HepG2 (cell line): Measurements from ENCODE around the gene RASAL3. TPM values are rescaled to one million over a fixed set of nuclear protein-coding genes. Genes with fewer than 3 reads are reported as not detected.
A peak's percentile ranks its signal among the peaks of the same experiment; 100 is the strongest.

ENCODE experiments used
- ETS1 ChIP-seq: sonication (generic); formaldehyde crosslinking; IDR thresholded peaks from 2 replicates; pipeline ENCODE4 v1.4.0; 2020; ENCODE audit warnings: missing genetic modification reagents
- FOSL2 ChIP-seq: sonication (generic); formaldehyde crosslinking; IDR thresholded peaks from 2 replicates; pipeline ENCODE4 v1.4.0; 2020; ENCODE audit warnings: missing genetic modification reagents
- HES4 ChIP-seq: sonication (generic); formaldehyde crosslinking; IDR thresholded peaks from 2 replicates; pipeline ENCODE4 v1.9.0; 2021; ENCODE audit warnings: mild to moderate bottlenecking, missing genetic modification reagents, borderline replicate concordance
- HNF4G ChIP-seq, 2 experiments: sonication (generic) in 1 of 2; formaldehyde crosslinking in 1 of 2; IDR thresholded peaks; 2 replicates each; pipeline versions ENCODE4 v1.4.0 to v1.6.1; 2011 to 2020; ENCODE audit warnings: borderline replicate concordance in 2 of 2, low read depth in 2 of 2, mild to moderate bottlenecking in 2 of 2, low read length in 1 of 2, missing genetic modification reagents in 1 of 2, moderate library complexity in 1 of 2
- MED13 ChIP-seq: sonication (generic); formaldehyde crosslinking; IDR thresholded peaks from 2 replicates; pipeline ENCODE4 v1.5.0; 2020; ENCODE audit warnings: missing genetic modification reagents
- MEF2D ChIP-seq: sonication (generic); formaldehyde crosslinking; IDR thresholded peaks from 2 replicates; pipeline ENCODE4 v1.5.1; 2020; ENCODE audit warnings: mild to moderate bottlenecking, missing genetic modification reagents
- PRDM15 ChIP-seq: sonication (generic); formaldehyde crosslinking; IDR thresholded peaks from 2 replicates; pipeline ENCODE4 v1.4.0; 2020; ENCODE audit warnings: missing genetic modification reagents
- RBM22 ChIP-seq: fragments of 200-400 bp; formaldehyde crosslinking; optimal IDR thresholded peaks from 2 replicates; pipeline ENCODE3; 2017; ENCODE audit warnings: mild to moderate bottlenecking, low read length, moderate library complexity
- SRSF1 ChIP-seq: fragments of 200-400 bp; formaldehyde crosslinking; optimal IDR thresholded peaks from 2 replicates; pipeline ENCODE3; 2017; ENCODE audit warnings: mild to moderate bottlenecking, low read depth, low read length, moderate library complexity
- TFAP4 ChIP-seq: sonication (generic); IDR thresholded peaks from 2 replicates; pipeline ENCODE4 v1.6.1; 2016; ENCODE audit warnings: low read depth, borderline replicate concordance
- ZFP91 ChIP-seq: sonication (generic); formaldehyde crosslinking; IDR thresholded peaks from 2 replicates; pipeline ENCODE4 v1.9.0; 2022; ENCODE audit warnings: missing genetic modification reagents, mild to moderate bottlenecking, borderline replicate concordance
- ZNF335 ChIP-seq: sonication (generic); formaldehyde crosslinking; IDR thresholded peaks from 2 replicates; pipeline ENCODE4 v1.4.0; 2020; ENCODE audit warnings: missing genetic modification reagents
- ZNF513 ChIP-seq: sonication (generic); formaldehyde crosslinking; conservative IDR thresholded peaks from 2 replicates; pipeline ENCODE4 v1.5.0; 2020; ENCODE audit warnings: missing genetic modification reagents
- ZNF574 ChIP-seq: sonication (generic); formaldehyde crosslinking; IDR thresholded peaks from 2 replicates; pipeline ENCODE4 v1.4.0; 2020; ENCODE audit warnings: missing genetic modification reagents
- polyA plus RNA-seq, 8 experiments: library from polyadenylated mRNA; depleted of rRNA in 3 of 8; stranded (reverse) in 7 of 8; unstranded in 1 of 8; fragments of >200 nt; fragmentation: Illumina TruSeq in 4 of 8; extraction: Trizol in 4 of 8; gene quantifications; 2 replicates each; pipeline versions ENCODE4 v1.2.1 to v1.2.3, GENCODE V29; 2011 to 2016; ENCODE audit warnings: low read depth in 4 of 8, missing spikeins in 1 of 8, mixed read lengths in 1 of 8; ENCODE audit not compliant: insufficient read depth in 1 of 8
- total RNA-seq, 5 experiments: library from RNA; depleted of rRNA; stranded (reverse); fragments of >200 nt; fragmentation: Illumina TruSeq; extraction: Trizol; gene quantifications; 2 replicates each; pipeline ENCODE4 v1.2.3, GENCODE V29; 2016; ENCODE audit warnings: low read depth in 1 of 5

Gene RASAL3
- total and polyA plus RNA-seq, 2 of the 13 experiments (the other 11 are each of a cell fraction or from before 2014, with no cell fraction given): not detected

- no peak for TF ChIP-seq PRDM15 (CRISPR knock-in tag)
- no peak for TF ChIP-seq MEF2D (CRISPR knock-in tag)
- no peak for TF ChIP-seq MED13 (CRISPR knock-in tag)
- TF ChIP-seq TFAP4: no peak
- TF ChIP-seq ZNF574 (CRISPR knock-in tag): no peak
- peak; percentile 86; the same call in 1 of the 2 replicates for TF ChIP-seq HNF4G (IDR thresholded peaks at IDR 0.05; ENCODE audit: borderline replicate concordance, low read depth, low read length)
- TF ChIP-seq HNF4G (CRISPR knock-in tag; IDR thresholded peaks at IDR 0.05; ENCODE audit: borderline replicate concordance, low read depth): peak; percentile 54; the same call in 1 of the 2 replicates
- TF ChIP-seq FOSL2 (CRISPR knock-in tag): peak; percentile 21; the same call in 1 of the 2 replicates
- no peak for TF ChIP-seq RBM22
- TF ChIP-seq ZFP91: no peak
- TF ChIP-seq ZNF335 (CRISPR knock-in tag): no peak
- TF ChIP-seq ZNF513: no peak
- TF ChIP-seq SRSF1: no peak
- no peak for TF ChIP-seq HES4 (CRISPR knock-in tag)
- no peak for TF ChIP-seq ETS1 (CRISPR knock-in tag)
Observed at GRCh38 chr19:15468675-15469512, 4.5 kb upstream of the RASAL3 start (continued).
